H9 (cell line): ENCODE data around the gene MTMR3. TPM values are rescaled to one million over a fixed set of nuclear protein-coding genes. Genes with fewer than 3 reads are reported as not detected.

Experiments
- DNase-seq: peaks from one replicate; pipeline ENCODE4 v3.0.0-alpha.2; 2017
- H2AFZ ChIP-seq: one replicate; pipeline ENCODE4 v1.6.1; 2013; ENCODE audit warnings: mild to moderate bottlenecking, low read length, control low read depth, moderate library complexity
- H2AK5ac ChIP-seq: 2 replicates; pipeline ENCODE4 v1.6.1; 2013; ENCODE audit warnings: low read length, control low read depth, mixed read lengths; ENCODE audit not compliant: insufficient read length
- H2BK120ac ChIP-seq: one replicate; pipeline ENCODE4 v1.6.1; 2013; ENCODE audit warnings: low read depth, mild to moderate bottlenecking, low read length, control low read depth, inconsistent platforms; ENCODE audit not compliant: poor library complexity, severe bottlenecking
- H2BK12ac ChIP-seq: 2 replicates; pipeline ENCODE4 v1.6.1; 2013; ENCODE audit warnings: low read length, control low read depth, mixed read lengths, low read depth; ENCODE audit not compliant: insufficient read length
- H2BK15ac ChIP-seq: 2 replicates; pipeline ENCODE4 v1.6.1; 2013; ENCODE audit warnings: low read depth, low read length, control low read depth
- H2BK20ac ChIP-seq: one replicate; pipeline ENCODE4 v1.6.1; 2013; ENCODE audit warnings: low read depth, mild to moderate bottlenecking, low read length, control low read depth, inconsistent platforms; ENCODE audit not compliant: poor library complexity, severe bottlenecking
- H2BK5ac ChIP-seq: 2 replicates; pipeline ENCODE4 v1.6.1; 2013; ENCODE audit warnings: low read length, control low read depth, mixed read lengths; ENCODE audit not compliant: insufficient read length
- H3K14ac ChIP-seq: 2 replicates; pipeline ENCODE4 v1.6.1; 2013; ENCODE audit warnings: low read length, control low read depth; ENCODE audit not compliant: insufficient read depth
- H3K18ac ChIP-seq: 2 replicates; pipeline ENCODE4 v1.6.1; 2013; ENCODE audit warnings: low read depth, mild to moderate bottlenecking, mixed read lengths, low read length, control low read depth; ENCODE audit not compliant: insufficient read length
- H3K23ac ChIP-seq: 2 replicates; pipeline ENCODE4 v1.6.1; 2013; ENCODE audit warnings: low read length, control low read depth, mixed read lengths, low read depth; ENCODE audit not compliant: insufficient read length
- H3K23me2 ChIP-seq: 2 replicates; pipeline ENCODE4 v1.6.1; 2013; ENCODE audit warnings: low read depth, mild to moderate bottlenecking, mixed read lengths, low read length, control low read depth; ENCODE audit not compliant: insufficient read length, poor library complexity, severe bottlenecking
- H3K27ac ChIP-seq: 2 replicates; pipeline ENCODE4 v1.5.1; 2013; ENCODE audit warnings: low read length, control low read depth, mixed read lengths, low read depth; ENCODE audit not compliant: insufficient read length
- H3K27me3 ChIP-seq: 2 replicates; pipeline ENCODE4 v1.6.1; 2013; ENCODE audit warnings: low read length, control low read depth, inconsistent platforms; ENCODE audit not compliant: insufficient read depth
- H3K4ac ChIP-seq: 2 replicates; pipeline ENCODE4 v1.6.1; 2013; ENCODE audit warnings: low read depth, mild to moderate bottlenecking, control low read depth, inconsistent platforms, low read length, moderate library complexity
- H3K4me1 ChIP-seq: 2 replicates; pipeline ENCODE4 v1.6.1; 2013; ENCODE audit warnings: low read length, control low read depth, inconsistent platforms; ENCODE audit not compliant: insufficient read depth
- H3K4me2 ChIP-seq: 2 replicates; pipeline ENCODE4 v1.6.1; 2013; ENCODE audit warnings: low read length, control low read depth, mixed read lengths; ENCODE audit not compliant: insufficient read length, insufficient read depth
- H3K56ac ChIP-seq: 2 replicates; pipeline ENCODE4 v1.6.1; 2013; ENCODE audit warnings: low read depth, mild to moderate bottlenecking, mixed read lengths, low read length, control low read depth; ENCODE audit not compliant: insufficient read length
- H3K79me1 ChIP-seq: 2 replicates; pipeline ENCODE4 v1.6.1; 2013; ENCODE audit warnings: low read depth, mild to moderate bottlenecking, moderate library complexity, low read length, control low read depth, inconsistent platforms; ENCODE audit not compliant: insufficient read depth, poor library complexity, severe bottlenecking
- H3K79me2 ChIP-seq: 2 replicates; pipeline ENCODE4 v1.6.1; 2013; ENCODE audit warnings: low read length, control low read depth, inconsistent platforms; ENCODE audit not compliant: insufficient read depth
- H3K9ac ChIP-seq: 2 replicates; pipeline ENCODE4 v1.6.1; 2013; ENCODE audit warnings: low read length, control low read depth, mixed read lengths; ENCODE audit not compliant: insufficient read length; ENCODE audit errors: extremely low read depth
- H3K9me3 ChIP-seq: one replicate; pipeline ENCODE4 v1.6.1; 2013; ENCODE audit warnings: low read depth, low read length, inconsistent platforms; ENCODE audit not compliant: control insufficient read depth
- H3T11ph ChIP-seq: one replicate; pipeline ENCODE4 v1.6.1; 2013; ENCODE audit warnings: mild to moderate bottlenecking, low read length, control low read depth, inconsistent platforms
- H4K20me1 ChIP-seq: one replicate; pipeline ENCODE4 v1.6.1; 2013; ENCODE audit not compliant: control insufficient read depth, insufficient read length, insufficient read depth
- H4K5ac ChIP-seq: 2 replicates; pipeline ENCODE4 v1.6.1; 2013; ENCODE audit warnings: low read depth, mild to moderate bottlenecking, mixed read lengths, low read length, control low read depth; ENCODE audit not compliant: insufficient read length
- H4K8ac ChIP-seq: replicated peaks from 2 replicates; pipeline ENCODE4 v1.6.1; 2013; ENCODE audit warnings: low read length, control low read depth, mixed read lengths, low read depth; ENCODE audit not compliant: insufficient read length
- H4K91ac ChIP-seq: 2 replicates; pipeline ENCODE4 v1.6.1; 2013; ENCODE audit warnings: low read depth, mild to moderate bottlenecking, moderate library complexity, mixed read lengths, low read length, control low read depth; ENCODE audit not compliant: insufficient read length
- H3K27ac Mint-ChIP-seq, 3 experiments: 2 replicates in 2 of 3; 3 replicates in 1 of 3; pipeline ENCODE4 v1.8.0; 2020 to 2021; ENCODE audit warnings: mixed read lengths in 3 of 3, mild to moderate bottlenecking in 1 of 3, moderate library complexity in 1 of 3
- H3K27me3 Mint-ChIP-seq: 2 replicates; pipeline ENCODE4 v1.8.0; 2021; ENCODE audit warnings: low read depth, mild to moderate bottlenecking, moderate library complexity, mixed read lengths
- H3K36me3 Mint-ChIP-seq, 3 experiments: 2 replicates in 2 of 3; 3 replicates in 1 of 3; pipeline ENCODE4 v1.8.0; 2020 to 2021; ENCODE audit warnings: low read depth in 3 of 3, mixed read lengths in 3 of 3; ENCODE audit not compliant: insufficient read depth in 1 of 3
- H3K4me1 Mint-ChIP-seq, 2 experiments: 2 replicates each; pipeline ENCODE4 v1.8.0; 2020; ENCODE audit warnings: mixed read lengths in 2 of 2
- H3K4me3 Mint-ChIP-seq, 2 experiments: 2 replicates in 1 of 2; 3 replicates in 1 of 2; pipeline ENCODE4 v1.8.0; 2020 to 2021; ENCODE audit warnings: mild to moderate bottlenecking in 2 of 2, mixed read lengths in 2 of 2, moderate library complexity in 1 of 2
- H3K9me3 Mint-ChIP-seq, 2 experiments: 2 replicates in 1 of 2; 3 replicates in 1 of 2; pipeline ENCODE4 v1.8.0; 2020; ENCODE audit warnings: mild to moderate bottlenecking in 2 of 2, mixed read lengths in 2 of 2, moderate library complexity in 1 of 2
- CTCF ChIP-seq: fragments of 200-600 bp; sonication (generic); conservative IDR thresholded peaks from 3 replicates; pipeline ENCODE4 v1.8.0; 2021; ENCODE audit warnings: antibody characterized with exemption, mild to moderate bottlenecking
- WGBS: extraction: QIAGEN DNeasy Blood & Tissue Kit; methylation state at CpG from one replicate; pipeline ENCODE4 v1.1.7; 2013; ENCODE audit warnings: missing lambda C conversion rate, low lambda C conversion rate, mixed read lengths; ENCODE audit not compliant: insufficient read length; ENCODE audit errors: extremely low coverage; 5-methylcytosine and 5-hydroxymethylcytosine counted together
- total RNA-seq: library from RNA; stranded (reverse); gene quantifications from 2 replicates; pipeline ENCODE4 v1.2.1, GENCODE V29; 2021

MTMR3 gene
- total RNA-seq, 1 experiment from 2014 or later: 19.8 TPM

DNA sequence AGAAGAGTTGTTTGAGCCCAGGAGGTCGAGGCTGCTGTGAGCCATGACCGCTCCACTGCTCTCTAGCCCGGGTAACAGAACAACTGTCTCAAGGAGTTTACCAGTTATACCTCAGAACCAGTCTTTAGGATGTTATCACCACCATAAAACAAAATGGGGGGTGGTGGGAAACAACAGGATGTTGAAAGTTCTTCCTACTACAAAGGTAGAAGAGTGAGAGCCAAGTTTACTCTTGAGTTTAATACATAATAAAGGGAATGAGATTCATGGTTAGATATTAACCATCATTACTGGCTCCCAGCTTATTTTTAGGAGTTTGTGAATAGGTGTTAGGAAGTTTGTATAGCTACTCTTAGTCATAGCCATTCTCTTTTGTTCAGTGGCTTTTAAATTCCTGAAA lies 118.5 kb downstream of the MTMR3 start:
- Mint-ChIP-seq H3K4me3 (no peak overlapping the region), H3K27ac (peak overlapping the region in 1 of 3 experiments; percentile 18; a peak in 1 of 7 replicates), H3K36me3 (peaks cover 2 to 25% (median 8%) of the 10 kb centered on the region in 3 experiments; a peak in 6 of 7 replicates), H3K27me3 (no peaks in the 10 kb centered on the region), H3K4me1 (peaks cover 9 to 10% of the 10 kb centered on the region in 2 experiments; a peak in 3 of 4 replicates), H3K9me3 (no peaks in the 10 kb centered on the region)
- Histone ChIP-seq H3K4ac (no peak overlapping the region), H3T11ph (no peak overlapping the region), H2AK5ac (no peak overlapping the region), H3K27ac (no peak overlapping the region), H3K79me2 (no peaks in the 10 kb centered on the region), H3K4me1 (no peaks in the 10 kb centered on the region), H3K27me3 (no peaks in the 10 kb centered on the region), H3K9me3 (no peaks in the 10 kb centered on the region), H2AFZ (no peak overlapping the region), H2BK12ac (no peak overlapping the region), H3K4me2 (no peak overlapping the region), H2BK20ac (no peak overlapping the region), H3K18ac (no peak overlapping the region), H2BK120ac (no peak overlapping the region), H4K8ac (no peak overlapping the region), H3K56ac (no peak overlapping the region), H2BK5ac (no peak overlapping the region), H3K23me2 (no peaks in the 10 kb centered on the region), H4K20me1 (no peaks in the 10 kb centered on the region), H2BK15ac (no peak overlapping the region), H3K23ac (no peak overlapping the region), H4K91ac (no peak overlapping the region), H4K5ac (no peak overlapping the region), H3K79me1 (no peaks in the 10 kb centered on the region), H3K14ac (no peak overlapping the region), H3K9ac (no peak overlapping the region)
- no CpG with 5 or more reads among the region's 3 CpGs for WGBS
- DNase-seq: no peak
- TF ChIP-seq CTCF: no peak
